Stimulated activated CD8-positive, alpha-beta memory T cell treated with anti-CD3 and anti-CD28 coated beads, Interleukin-4, amount 100 ng/mL, for 4 hours (primary cell): Measurements from ENCODE around the gene SLC1A2.

Experiments used
- DNase-seq, 2 donors: peaks; one replicate each; pipeline ENCODE4 v3.0.0-alpha.2; 2020; ENCODE audit warnings: low read depth in 2 of 2, low spot score in 1 of 2

The SLC1A2 gene

GRCh38 chr11:35419184-35419829, at the start of gene SLC1A2:
Gene SLC1A2 (minus strand): TSS chr11:35419558. CDS start chr11:35418966, 592 bp downstream.
- no peak for DNase-seq

- DNase-seq: no peak
Measured at GRCh38 chr11:35466058-35466457, 46.7 kb upstream of the SLC1A2 start.

- DNase-seq: no peak
Measured at GRCh38 chr11:35464308-35464707, 45.0 kb upstream of the SLC1A2 start.

GRCh38 chr11:35463331-35463751, 44.0 kb upstream of the SLC1A2 start:
- no peak for DNase-seq

- no peak for DNase-seq
Measured at GRCh38 chr11:35461917-35462538, 42.7 kb upstream of the SLC1A2 start.

- no peak for DNase-seq
Measured at GRCh38 chr11:35459489-35459888, 40.1 kb upstream of the SLC1A2 start.

- no peak for DNase-seq
Measured at GRCh38 chr11:35458846-35459245, 39.5 kb upstream of the SLC1A2 start.

GRCh38 chr11:35454362-35454761, 35.0 kb upstream of the SLC1A2 start:
- DNase-seq: no peak

GRCh38 chr11:35436581-35437250, 17.4 kb upstream of the SLC1A2 start:
- DNase-seq: no peak

- DNase-seq: no peak
Measured at GRCh38 chr11:35433588-35433987, 14.2 kb upstream of the SLC1A2 start.

- no peak for DNase-seq
Measured at GRCh38 chr11:35432464-35432863, 13.1 kb upstream of the SLC1A2 start.

- DNase-seq: no peak
Measured at GRCh38 chr11:35427071-35427470, 7.7 kb upstream of the SLC1A2 start.

- no peak for DNase-seq
Measured at GRCh38 chr11:35426351-35426750, 7.0 kb upstream of the SLC1A2 start.

- no peak for DNase-seq
Measured at GRCh38 chr11:35425603-35426212, 6.3 kb upstream of the SLC1A2 start.

GRCh38 chr11:35424157-35424940, 5.0 kb upstream of the SLC1A2 start:
- DNase-seq: no peak

- DNase-seq: no peak
Measured at GRCh38 chr11:35420371-35420770, 1.0 kb upstream of the SLC1A2 start.

- DNase-seq: no peak
Measured at GRCh38 chr11:35419830-35420333, 524 bp upstream of the SLC1A2 start.

- DNase-seq: no peak
Measured at GRCh38 chr11:35418282-35419183, 825 bp downstream of the SLC1A2 start.

GRCh38 chr11:35415487-35415886, 3.9 kb downstream of the SLC1A2 start:
- no peak for DNase-seq

- DNase-seq: no peak
Measured at GRCh38 chr11:35414776-35415175, 4.6 kb downstream of the SLC1A2 start.
